Brain pericyte (primary cell): ENCODE results near the gene BLM.

Experiments
- DNase-seq: peaks from one replicate; pipeline ENCODE4 v3.0.0-alpha.2; 2012; ENCODE audit warnings: low read depth, low spot score

BLM gene

DNA sequence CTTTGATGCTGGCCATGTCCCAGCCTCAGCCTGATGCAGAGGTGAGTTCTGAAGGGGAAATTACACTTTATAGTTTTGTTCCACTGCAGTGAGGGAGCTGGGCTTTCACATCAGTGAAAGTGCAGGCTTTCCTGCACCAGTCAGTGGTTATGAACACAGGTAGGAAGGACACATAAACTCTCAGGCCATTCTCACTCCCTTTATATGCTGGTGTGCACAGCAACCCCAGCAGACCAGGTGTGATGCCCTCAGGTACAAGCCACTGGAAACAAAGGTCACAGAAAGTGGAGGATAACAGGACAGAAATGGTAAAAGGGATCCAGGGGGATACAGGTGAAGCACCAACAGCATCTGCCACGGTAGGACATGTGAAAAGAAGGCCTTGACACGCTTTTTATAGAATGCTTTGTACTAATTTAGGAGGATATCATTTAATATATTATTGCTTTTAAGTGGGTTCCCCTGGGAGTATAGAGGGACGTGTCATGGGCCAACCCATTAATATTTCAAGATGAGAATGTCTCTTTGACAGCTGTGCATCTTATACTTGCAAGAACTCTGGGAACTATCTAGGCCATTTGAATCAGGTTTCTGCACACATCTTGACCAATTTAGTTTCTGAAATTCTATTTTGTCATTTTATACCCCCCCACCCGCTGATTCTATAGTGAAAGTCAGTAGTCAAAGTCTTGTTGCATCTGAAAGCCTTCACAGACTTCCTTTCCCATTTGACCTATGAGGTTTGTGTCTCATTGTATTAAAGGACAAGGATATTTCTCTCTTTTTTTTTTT, 25.0 kb upstream of the BLM start:
- DNase-seq = no peak

DNA sequence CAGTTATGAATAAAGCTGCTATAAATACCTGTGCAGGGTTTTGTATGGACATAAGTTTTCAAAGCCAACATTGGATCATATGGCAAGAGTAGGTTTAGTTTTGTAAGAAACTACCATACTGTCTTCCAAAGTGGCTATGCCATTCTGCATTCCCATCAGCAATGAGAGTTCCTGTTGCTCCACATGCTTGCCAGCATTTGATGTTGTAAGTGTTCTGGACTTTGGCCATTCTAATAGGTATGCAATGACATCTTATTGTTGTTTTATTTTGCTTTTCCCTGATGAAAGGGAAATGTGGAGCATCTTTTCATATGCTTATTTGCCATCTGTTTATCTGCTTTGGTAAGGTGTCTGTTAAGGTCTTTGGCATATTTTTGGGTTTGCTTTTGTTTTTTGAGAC, 22.2 kb upstream of the BLM start:
- no peak for DNase-seq

DNA sequence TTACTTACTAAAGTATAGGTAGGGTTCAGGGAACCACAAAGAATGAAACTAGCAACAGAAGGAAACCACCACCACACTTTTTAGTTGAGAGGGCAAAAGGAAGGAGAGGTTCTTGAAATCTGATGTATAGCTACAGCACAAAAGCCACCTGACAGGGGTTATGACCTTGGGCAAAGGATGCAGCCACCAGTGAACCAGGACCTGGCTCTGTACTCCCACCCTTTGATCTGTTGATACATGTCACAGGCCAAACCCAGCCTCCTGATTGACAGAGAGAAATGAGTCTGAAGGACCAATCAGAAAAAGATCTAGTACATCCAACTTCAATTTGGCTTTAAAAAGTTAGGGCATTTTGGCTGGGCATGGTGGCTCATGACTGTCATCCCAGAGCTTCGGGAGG, 20.0 kb upstream of the BLM start:
- DNase-seq = no peak

DNA sequence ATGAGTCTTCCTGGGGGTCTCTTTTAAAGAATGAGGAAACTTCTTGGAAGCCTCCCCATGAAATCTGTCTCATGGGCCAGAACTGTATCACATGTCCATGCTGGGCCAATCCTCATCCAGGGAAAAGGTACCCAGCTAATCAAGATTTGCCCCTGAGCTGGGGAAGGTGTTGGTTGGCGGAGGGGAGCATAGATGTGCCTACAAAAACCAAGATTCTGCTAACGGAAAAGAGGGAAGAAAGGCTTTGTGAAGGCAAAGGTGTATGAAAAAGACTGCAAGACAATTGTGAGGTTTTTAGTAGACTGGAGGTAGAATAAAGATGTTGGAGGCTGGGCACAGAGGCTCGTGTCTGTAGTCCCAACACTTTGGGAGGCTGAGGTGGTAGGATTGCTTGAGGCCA, 18.5 kb upstream of the BLM start:
- DNase-seq = no peak

DNA sequence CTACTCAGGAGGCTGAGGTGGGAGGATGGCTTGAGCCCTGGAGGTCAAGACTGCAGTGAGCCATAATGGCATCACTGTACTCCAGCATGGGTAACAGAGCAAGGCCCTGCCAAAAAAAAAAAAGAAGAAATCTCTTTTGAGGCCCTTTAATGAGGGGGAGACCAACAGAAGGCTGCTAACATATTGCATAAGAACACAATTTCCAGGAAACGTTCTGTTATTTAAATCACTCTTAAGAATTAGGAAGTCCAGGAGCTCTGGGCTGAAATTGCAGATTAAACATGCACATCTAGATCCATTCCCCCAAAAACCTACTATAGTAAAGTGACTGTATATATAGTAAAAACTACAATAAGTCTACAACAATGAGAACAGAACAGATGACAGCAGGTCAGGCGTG, 16.1 kb upstream of the BLM start:
- no peak for DNase-seq

DNA sequence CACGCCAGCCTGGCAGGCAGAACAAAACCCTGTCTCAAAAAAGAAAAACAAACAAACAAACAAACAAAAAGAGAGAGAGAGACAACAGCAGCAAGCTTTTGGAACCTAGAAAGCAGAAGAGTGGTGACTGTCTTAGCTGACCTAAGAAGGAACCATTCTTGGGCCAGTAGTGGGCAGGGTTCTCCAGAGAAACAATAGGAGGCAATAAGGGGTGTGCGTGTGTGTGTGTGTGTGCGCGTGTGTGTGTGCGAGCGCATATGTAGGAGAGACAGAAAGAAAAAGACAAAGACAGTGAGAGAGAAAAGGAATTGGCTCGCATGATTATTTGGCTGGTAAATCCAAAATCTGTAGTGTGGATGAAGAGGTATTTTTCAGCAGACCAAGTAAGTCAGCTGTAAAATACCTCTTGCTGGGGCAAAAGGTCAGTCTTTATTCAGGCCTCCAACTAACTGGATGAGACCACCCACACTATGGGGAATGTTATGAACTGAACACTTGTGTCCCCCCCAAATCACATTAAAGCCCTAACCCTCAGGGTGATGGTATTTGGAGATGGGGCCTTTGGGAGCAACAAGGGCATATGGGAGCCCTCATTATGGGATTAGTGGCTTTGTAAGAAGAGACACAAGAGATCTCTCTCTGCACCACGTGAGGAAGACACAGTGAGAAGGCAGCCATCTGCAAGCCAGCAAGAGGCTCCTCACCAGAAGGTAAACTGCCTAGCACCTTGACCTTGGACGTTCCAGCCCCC, 15.1 kb upstream of the BLM start:
- no peak for DNase-seq

DNA sequence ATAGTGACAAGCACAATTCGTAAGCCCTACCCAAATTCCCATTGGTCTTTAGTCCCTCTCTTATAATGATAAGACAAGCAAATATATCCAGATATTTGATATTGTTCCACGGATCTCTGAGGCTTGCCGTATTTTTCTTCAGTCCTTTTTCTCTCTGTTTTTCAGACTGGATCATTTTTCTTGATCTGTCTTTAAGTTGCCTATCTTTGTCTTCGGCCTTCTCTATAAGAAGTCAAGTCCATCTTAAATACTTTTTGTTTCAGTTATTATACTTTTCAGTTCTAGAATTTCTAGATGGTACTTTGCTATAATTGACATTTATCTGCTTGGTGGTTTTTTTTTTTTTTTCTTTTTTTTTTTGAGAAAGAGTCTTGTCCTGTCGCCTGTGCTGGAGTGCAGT, 13.7 kb upstream of the BLM start:
- DNase-seq = no peak

DNA sequence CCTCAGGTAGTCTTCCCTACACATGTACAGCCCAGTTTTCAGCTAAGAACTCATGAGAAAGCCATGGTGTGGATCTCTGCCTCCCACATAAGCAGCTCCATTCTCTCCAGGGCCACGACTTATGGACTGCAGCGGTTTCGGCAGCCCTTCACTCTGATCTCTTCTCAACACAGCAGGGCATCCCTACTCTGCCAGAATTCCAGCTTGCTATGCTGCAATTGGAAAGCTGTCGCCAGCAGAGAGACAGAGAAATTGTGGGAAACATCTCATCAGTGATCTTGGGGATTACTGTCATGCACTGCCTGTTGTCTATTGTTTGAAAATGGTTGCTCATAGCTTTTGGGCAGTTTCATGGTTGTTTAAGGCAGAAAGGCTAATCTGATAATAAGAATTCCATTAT, 11.9 kb upstream of the BLM start:
- DNase-seq = no peak

DNA sequence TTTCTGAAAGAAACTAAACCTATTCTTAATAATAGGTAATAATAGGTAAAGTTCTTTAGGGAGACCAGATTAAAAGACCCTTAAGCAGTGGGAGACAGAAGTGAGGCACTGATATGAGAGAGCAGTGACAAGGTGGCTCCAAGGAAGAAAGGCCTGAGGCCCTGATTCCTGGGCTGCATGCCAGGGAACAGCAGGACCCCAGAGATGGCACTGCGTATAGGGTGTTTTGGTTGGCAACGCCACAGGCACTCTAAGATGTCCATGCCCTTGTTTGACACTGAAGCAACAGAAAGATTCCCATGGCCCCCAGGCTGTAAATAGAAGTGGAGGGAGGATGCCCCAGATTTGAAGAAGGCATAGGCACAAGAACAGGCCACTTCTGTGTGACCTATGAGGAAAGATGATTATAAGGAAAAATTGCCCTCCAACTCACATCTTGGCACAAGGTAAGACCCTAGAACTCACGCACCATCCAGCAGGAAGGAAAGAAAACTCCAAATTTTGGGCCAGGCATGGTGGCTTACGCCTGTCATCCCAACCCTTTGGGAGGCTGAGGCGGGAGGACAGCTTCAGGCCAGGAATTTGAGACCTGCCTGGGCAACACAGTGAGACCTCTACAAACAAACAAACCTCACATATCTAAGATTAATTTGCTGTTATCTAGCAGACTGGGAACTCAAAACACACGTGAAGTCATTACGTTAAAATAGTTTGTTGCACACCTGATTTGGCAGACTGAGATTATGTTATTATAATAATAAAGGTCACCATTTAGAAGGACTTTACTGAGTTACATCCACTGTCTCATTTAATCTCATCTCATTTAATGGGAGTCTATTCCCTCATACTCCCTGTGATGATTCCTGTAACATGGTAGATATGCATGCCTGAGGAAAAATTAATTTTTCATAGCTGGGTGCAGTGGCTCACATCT, 10.5 kb upstream of the BLM start:
- peak; percentile 83 for DNase-seq

DNA sequence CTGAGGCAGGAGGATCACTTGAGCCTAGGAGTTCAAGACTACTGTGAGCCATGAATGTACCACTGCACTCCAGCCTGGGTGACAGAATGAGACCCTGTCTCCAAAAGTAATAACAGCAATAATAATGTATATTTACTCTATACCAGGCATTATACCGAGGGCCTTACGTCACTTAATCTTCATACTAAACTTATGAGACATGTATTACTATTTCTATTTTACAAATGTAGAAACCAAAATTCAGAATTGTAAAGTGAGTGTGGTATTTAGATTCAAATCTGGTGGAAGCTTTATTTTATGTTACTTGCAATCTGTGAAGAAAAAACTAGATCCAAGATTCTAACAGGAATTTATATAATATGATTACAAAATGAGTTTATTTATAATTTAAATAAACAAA, 9.7 kb upstream of the BLM start:
- DNase-seq = no peak

DNA sequence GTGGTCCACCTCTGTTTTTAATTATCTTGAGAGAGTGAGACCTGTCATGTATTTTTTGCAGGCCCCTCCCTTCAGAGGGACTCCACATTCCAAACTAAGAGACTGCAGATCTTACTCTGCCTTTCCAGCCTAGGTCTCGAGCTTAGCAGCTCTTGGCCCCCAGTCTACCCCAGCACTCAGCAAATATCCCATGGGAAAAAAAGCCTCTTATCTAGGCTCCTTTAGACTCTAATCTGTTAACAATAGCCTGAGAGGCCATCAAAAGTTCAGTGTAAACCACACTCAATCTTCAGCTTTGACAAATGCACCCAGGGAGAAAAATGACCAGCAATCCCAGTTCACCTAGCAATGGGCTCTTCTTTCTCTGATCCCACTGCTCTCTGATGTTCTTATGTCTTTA, 8.6 kb upstream of the BLM start:
- DNase-seq = no peak

DNA sequence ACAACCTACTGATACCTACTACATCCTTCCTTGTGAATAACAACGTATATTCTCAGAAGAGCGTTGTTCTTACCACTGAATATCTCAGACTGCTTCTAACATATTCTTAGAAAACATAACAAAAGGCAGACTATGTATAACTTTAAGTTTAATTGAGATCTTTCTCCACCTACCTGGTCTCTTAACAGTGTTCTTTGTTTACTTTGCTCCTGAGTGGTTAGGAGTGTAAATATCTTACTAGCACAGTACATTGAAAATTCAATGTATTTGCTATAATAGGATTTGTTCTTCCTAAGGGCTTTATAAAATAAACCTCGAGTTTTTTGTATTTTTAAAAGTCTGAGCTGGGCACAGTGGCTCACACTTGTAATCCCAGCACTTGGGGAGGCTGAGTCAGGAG, 7.9 kb upstream of the BLM start:
- DNase-seq = no peak

DNA sequence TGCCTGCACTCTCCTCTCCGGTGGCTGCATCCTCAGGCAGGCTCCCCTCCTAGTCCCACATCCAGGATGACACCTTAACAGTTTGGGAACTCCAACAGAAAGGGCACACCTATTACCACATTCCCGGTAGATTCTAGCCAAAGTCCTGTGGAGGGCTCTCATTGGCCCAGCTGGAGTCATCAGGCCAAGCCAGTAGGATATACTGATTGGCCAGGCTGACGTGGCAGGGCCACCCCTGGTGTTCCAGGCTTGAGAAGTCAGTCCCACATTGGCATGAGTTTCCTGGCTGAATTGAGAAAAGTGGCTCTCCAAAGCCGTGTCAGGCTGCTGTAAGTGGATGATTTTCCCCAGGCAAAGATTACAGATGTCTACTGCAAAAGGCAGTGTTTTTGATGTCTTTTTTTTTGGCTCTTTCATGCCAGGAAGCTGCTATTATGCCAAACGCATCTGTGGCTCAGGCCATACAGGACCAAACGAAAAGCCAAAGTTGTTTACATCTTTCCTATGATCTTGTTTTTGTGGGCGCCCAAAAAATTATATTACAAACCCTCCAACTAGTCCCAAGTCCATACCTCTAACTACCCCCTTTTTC, 6.6 kb upstream of the BLM start:
- no peak for DNase-seq

DNA sequence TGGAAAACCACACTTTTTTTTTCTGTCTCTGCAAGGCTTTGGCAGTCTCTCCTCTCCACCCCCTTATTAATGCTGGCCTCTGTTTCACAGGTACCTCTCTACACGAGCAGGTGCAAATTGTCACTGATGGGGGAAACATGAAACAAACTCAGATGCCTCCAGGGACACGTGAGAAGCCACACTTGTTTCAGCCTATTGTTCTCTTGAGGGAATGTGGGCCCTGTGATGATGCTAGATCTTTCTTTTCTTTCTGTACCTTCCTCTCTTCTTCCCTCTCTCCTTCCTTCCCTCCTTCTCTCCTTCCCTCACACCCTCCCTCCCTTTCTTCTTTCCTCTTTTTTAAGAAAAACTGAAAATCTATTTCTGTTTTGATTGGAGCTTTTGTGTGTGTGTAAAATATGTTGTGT, 5.7 kb upstream of the BLM start:
- DNase-seq = no peak

DNA sequence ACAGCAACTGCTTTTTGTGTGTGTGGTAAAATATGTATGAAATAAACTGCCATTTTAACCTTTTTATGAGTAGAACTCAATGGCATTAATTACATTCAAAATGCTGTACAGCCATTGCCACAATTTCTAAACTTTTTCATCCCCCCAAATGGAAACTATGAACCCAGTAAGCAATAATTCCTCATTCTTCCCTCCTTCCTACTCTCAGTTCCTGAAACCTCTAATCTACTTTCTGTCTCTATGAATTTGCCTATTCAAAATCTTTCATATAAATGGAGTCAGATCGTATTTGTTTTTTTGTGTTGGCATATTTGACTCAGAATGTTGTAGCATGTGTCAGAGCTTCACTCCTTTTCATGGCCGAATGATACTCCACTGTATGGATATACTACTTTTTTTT, 5.3 kb upstream of the BLM start:
- DNase-seq = no peak

DNA sequence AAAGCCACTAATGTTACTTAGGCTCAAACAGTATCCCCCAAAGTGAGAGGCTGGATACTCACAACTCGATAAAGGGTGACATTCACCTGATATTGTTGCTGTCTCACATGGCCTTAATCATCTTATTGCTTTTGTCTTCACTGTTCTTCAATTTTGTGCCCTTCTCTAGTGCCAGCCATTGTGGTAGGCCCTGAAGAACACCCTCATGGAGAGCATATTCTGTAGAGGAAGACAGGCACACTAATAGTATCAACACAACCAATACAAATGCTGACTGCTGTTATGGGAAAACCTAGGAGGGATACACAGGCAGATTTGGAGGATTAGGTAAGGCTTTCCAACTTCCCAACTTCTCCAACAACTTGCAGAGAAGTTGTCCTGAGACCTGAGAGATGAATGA, 4.1 kb upstream of the BLM start:
- DNase-seq = no peak

DNA sequence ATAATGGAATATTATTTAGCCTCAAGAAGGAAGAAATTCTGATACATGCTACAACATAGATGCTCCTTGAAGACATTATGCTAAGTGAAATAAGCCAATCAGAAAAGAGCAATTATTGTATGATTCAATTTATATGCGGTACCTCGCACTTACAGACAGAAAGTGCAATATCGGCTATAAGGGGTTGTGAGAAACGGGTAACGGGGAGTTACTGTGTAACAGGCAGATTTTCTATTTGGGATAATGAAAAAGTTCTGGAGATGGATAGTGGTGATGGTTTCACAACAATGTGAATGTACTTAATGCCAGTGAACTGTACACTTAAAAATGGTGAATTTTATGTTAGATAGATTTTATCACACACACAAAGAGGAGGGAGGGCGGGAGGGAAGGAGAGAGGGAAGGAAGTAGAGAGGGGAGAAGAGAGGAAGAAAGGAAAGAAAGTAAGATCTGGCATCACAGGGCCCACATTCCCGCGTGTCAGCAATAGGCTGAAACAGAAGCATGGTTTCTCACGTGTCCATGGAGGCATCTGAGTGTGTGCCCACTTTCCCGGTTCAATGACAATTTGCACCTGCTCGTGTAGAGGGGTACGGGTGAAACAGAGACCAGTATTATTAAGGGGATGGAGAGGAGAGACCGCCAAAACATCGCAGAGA, 700 bp upstream of the BLM start:
- no peak for DNase-seq

DNA sequence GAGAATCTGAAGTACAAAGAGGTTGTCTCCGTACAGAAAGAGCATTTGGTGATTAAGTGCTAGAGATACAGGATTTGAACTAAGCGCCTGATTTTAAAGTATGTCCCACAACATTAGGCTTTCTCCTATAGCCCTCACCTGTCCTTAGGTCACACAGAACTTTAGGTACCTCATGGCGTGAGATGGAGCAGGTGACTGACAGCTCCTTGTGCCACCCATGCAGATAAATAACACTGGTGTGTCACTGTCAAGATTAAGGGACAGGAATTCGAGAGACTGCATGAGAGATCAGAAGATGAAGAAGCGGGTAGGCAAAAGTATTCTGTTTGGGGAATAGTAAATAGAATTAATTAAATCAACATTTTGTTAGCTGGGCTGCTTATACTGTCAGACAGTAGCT, 1.1 kb downstream of the BLM start:
- DNase-seq = no peak

DNA sequence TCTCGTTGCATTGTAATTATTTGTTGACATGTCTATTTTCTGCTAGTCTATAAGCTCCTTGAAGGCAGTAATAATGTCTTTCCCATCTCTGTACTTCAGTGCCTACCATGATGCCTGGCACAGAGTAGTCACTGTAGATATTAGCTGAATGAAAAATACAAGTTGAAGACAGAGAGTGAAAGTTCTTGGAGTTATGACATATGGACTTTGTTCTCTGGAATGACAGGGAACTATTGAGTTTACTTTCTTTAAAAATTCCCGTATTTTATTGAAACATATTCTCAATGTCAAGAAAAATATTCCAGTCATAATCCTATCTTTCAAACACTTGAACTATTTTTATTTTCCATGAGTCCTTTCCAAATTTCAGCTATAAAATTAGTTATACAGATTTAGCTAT, 3.0 kb downstream of the BLM start:
- no peak for DNase-seq

DNA sequence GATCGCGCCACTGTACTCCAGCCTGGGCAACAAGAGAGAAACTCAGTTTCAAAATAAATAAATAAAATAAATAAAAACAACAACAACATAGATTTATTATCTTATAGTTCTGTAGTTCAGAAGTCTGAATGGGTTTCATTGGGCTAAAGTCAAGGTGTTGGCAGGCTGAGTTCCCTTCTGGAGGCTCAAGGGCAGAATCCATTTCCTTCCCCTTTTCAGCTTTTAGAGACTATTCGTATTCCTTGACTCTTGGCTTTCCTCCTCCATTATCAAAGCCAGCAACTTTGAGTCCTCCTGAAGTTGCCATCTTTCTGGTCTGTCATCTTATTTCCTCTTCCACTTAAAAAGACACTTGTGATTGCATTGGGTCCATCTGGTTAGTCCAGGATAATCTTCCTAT, 12.1 kb downstream of the BLM start:
- no peak for DNase-seq

DNA sequence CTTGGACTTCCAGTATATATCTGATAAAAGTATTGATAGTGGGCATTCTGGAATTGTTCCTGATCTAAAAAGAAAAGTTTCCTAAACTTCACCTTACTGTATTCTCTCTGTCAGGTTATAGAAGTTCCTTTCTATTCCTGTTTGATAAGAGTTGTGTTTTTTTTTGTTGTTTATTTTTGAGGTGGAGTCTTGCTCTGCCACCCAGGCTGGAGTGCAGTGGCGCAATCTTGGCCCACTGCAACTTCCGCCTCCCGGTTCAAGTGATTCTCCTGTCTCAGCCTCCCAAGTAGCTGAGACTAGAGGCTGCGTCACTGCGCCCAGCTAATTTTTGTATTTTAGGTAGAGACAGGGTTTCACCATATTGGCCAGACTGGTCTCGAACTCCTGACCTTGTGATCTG, 13.1 kb downstream of the BLM start:
- DNase-seq = no peak
